ENCODE data around the gene POMP.

The POMP gene

GRCh38 chr13:28658796-28659620, at the start of gene POMP:
Gene POMP (plus strand): TSS chr13:28659130. CDS start chr13:28659185, 55 bp downstream.
- no peaks in the 10 kb centered on the region for H3K9me3 ChIP-seq (ENCODE audit: control insufficient read depth, insufficient read depth, low read length)
- H3K4me1 ChIP-seq (ENCODE audit: control insufficient read depth, insufficient read depth, low read length) = peaks cover 12% of the 10 kb centered on the region
- H3K27me3 ChIP-seq (ENCODE audit: control insufficient read depth, insufficient read depth, low read length) = no peaks in the 10 kb centered on the region
- H3K9ac ChIP-seq (ENCODE audit: low read depth, low read length) = peak within 1 kb of the TSS; percentile 77
- H3K4me3 ChIP-seq (ENCODE audit: low read depth, low read length) = peak within 1 kb of the TSS; percentile 98
- no peaks in the 10 kb centered on the region for H3K36me3 ChIP-seq (ENCODE audit: control insufficient read depth, insufficient read depth, low read length)

GRCh38 chr13:28609381-28609780, 49.5 kb upstream of the POMP start:
- Histone ChIP-seq H3K9me3 (ENCODE audit: control insufficient read depth, insufficient read depth, low read length) (no peaks in the 10 kb centered on the region), H3K36me3 (ENCODE audit: control insufficient read depth, insufficient read depth, low read length) (no peaks in the 10 kb centered on the region), H3K4me3 (ENCODE audit: low read depth, low read length) (no peak overlapping the region), H3K27me3 (ENCODE audit: control insufficient read depth, insufficient read depth, low read length) (no peaks in the 10 kb centered on the region), H3K4me1 (ENCODE audit: control insufficient read depth, insufficient read depth, low read length) (no peaks in the 10 kb centered on the region), H3K9ac (ENCODE audit: low read depth, low read length) (no peak overlapping the region)

- H3K9me3 ChIP-seq (ENCODE audit: control insufficient read depth, insufficient read depth, low read length) = no peaks in the 10 kb centered on the region
- H3K27me3 ChIP-seq (ENCODE audit: control insufficient read depth, insufficient read depth, low read length) = no peaks in the 10 kb centered on the region
Measured at GRCh38 chr13:28609926-28610325, 49.0 kb upstream of the POMP start.

GRCh38 chr13:28610996-28611395, 47.9 kb upstream of the POMP start:
- no peaks in the 10 kb centered on the region for H3K4me1 ChIP-seq (ENCODE audit: control insufficient read depth, insufficient read depth, low read length)
- no peaks in the 10 kb centered on the region for H3K36me3 ChIP-seq (ENCODE audit: control insufficient read depth, insufficient read depth, low read length)
- no peak overlapping the region for H3K4me3 ChIP-seq (ENCODE audit: low read depth, low read length)
- H3K9ac ChIP-seq (ENCODE audit: low read depth, low read length) = no peak overlapping the region
- no peaks in the 10 kb centered on the region for H3K9me3 ChIP-seq (ENCODE audit: control insufficient read depth, insufficient read depth, low read length)
- no peaks in the 10 kb centered on the region for H3K27me3 ChIP-seq (ENCODE audit: control insufficient read depth, insufficient read depth, low read length)

More at GRCh38 chr13:28609926-28610325, 49.0 kb upstream of the POMP start:
- H3K9ac ChIP-seq (ENCODE audit: low read depth, low read length) = no peak overlapping the region
- no peaks in the 10 kb centered on the region for H3K4me1 ChIP-seq (ENCODE audit: control insufficient read depth, insufficient read depth, low read length)
- no peaks in the 10 kb centered on the region for H3K36me3 ChIP-seq (ENCODE audit: control insufficient read depth, insufficient read depth, low read length)
- no peak overlapping the region for H3K4me3 ChIP-seq (ENCODE audit: low read depth, low read length)

GRCh38 chr13:28611654-28612131, 47.2 kb upstream of the POMP start:
- Histone ChIP-seq H3K36me3 (ENCODE audit: control insufficient read depth, insufficient read depth, low read length) (no peaks in the 10 kb centered on the region), H3K4me1 (ENCODE audit: control insufficient read depth, insufficient read depth, low read length) (no peaks in the 10 kb centered on the region), H3K4me3 (ENCODE audit: low read depth, low read length) (no peak overlapping the region), H3K9ac (ENCODE audit: low read depth, low read length) (no peak overlapping the region), H3K9me3 (ENCODE audit: control insufficient read depth, insufficient read depth, low read length) (no peaks in the 10 kb centered on the region), H3K27me3 (ENCODE audit: control insufficient read depth, insufficient read depth, low read length) (no peaks in the 10 kb centered on the region)

GRCh38 chr13:28613562-28613961, 45.4 kb upstream of the POMP start:
- Histone ChIP-seq H3K27me3 (ENCODE audit: control insufficient read depth, insufficient read depth, low read length) (no peaks in the 10 kb centered on the region), H3K4me1 (ENCODE audit: control insufficient read depth, insufficient read depth, low read length) (no peaks in the 10 kb centered on the region), H3K4me3 (ENCODE audit: low read depth, low read length) (no peak overlapping the region), H3K9ac (ENCODE audit: low read depth, low read length) (no peak overlapping the region), H3K9me3 (ENCODE audit: control insufficient read depth, insufficient read depth, low read length) (no peaks in the 10 kb centered on the region), H3K36me3 (ENCODE audit: control insufficient read depth, insufficient read depth, low read length) (no peaks in the 10 kb centered on the region)

- H3K9me3 ChIP-seq (ENCODE audit: control insufficient read depth, insufficient read depth, low read length) = no peaks in the 10 kb centered on the region
- no peak overlapping the region for H3K9ac ChIP-seq (ENCODE audit: low read depth, low read length)
- no peaks in the 10 kb centered on the region for H3K4me1 ChIP-seq (ENCODE audit: control insufficient read depth, insufficient read depth, low read length)
- no peak overlapping the region for H3K4me3 ChIP-seq (ENCODE audit: low read depth, low read length)
- H3K27me3 ChIP-seq (ENCODE audit: control insufficient read depth, insufficient read depth, low read length) = no peaks in the 10 kb centered on the region
- H3K36me3 ChIP-seq (ENCODE audit: control insufficient read depth, insufficient read depth, low read length) = no peaks in the 10 kb centered on the region
Measured at GRCh38 chr13:28615916-28616446, 42.9 kb upstream of the POMP start.

GRCh38 chr13:28618230-28618994, 40.5 kb upstream of the POMP start:
- Histone ChIP-seq H3K27me3 (ENCODE audit: control insufficient read depth, insufficient read depth, low read length) (no peaks in the 10 kb centered on the region), H3K36me3 (ENCODE audit: control insufficient read depth, insufficient read depth, low read length) (no peaks in the 10 kb centered on the region), H3K4me3 (ENCODE audit: low read depth, low read length) (no peak overlapping the region), H3K9me3 (ENCODE audit: control insufficient read depth, insufficient read depth, low read length) (no peaks in the 10 kb centered on the region), H3K4me1 (ENCODE audit: control insufficient read depth, insufficient read depth, low read length) (no peaks in the 10 kb centered on the region), H3K9ac (ENCODE audit: low read depth, low read length) (no peak overlapping the region)

GRCh38 chr13:28620011-28620830, 38.7 kb upstream of the POMP start:
- Histone ChIP-seq H3K9me3 (ENCODE audit: control insufficient read depth, insufficient read depth, low read length) (no peaks in the 10 kb centered on the region), H3K4me1 (ENCODE audit: control insufficient read depth, insufficient read depth, low read length) (no peaks in the 10 kb centered on the region), H3K4me3 (ENCODE audit: low read depth, low read length) (no peak overlapping the region), H3K27me3 (ENCODE audit: control insufficient read depth, insufficient read depth, low read length) (no peaks in the 10 kb centered on the region), H3K36me3 (ENCODE audit: control insufficient read depth, insufficient read depth, low read length) (no peaks in the 10 kb centered on the region), H3K9ac (ENCODE audit: low read depth, low read length) (no peak overlapping the region)

- H3K9ac ChIP-seq (ENCODE audit: low read depth, low read length) = no peak overlapping the region
- no peaks in the 10 kb centered on the region for H3K4me1 ChIP-seq (ENCODE audit: control insufficient read depth, insufficient read depth, low read length)
- H3K36me3 ChIP-seq (ENCODE audit: control insufficient read depth, insufficient read depth, low read length) = no peaks in the 10 kb centered on the region
- H3K27me3 ChIP-seq (ENCODE audit: control insufficient read depth, insufficient read depth, low read length) = no peaks in the 10 kb centered on the region
- no peaks in the 10 kb centered on the region for H3K9me3 ChIP-seq (ENCODE audit: control insufficient read depth, insufficient read depth, low read length)
- H3K4me3 ChIP-seq (ENCODE audit: low read depth, low read length) = no peak overlapping the region
Measured at GRCh38 chr13:28621449-28621848, 37.5 kb upstream of the POMP start.

GRCh38 chr13:28622286-28622685, 36.6 kb upstream of the POMP start:
- no peak overlapping the region for H3K4me3 ChIP-seq (ENCODE audit: low read depth, low read length)
- no peaks in the 10 kb centered on the region for H3K27me3 ChIP-seq (ENCODE audit: control insufficient read depth, insufficient read depth, low read length)
- no peaks in the 10 kb centered on the region for H3K36me3 ChIP-seq (ENCODE audit: control insufficient read depth, insufficient read depth, low read length)
- H3K4me1 ChIP-seq (ENCODE audit: control insufficient read depth, insufficient read depth, low read length) = no peaks in the 10 kb centered on the region
- no peak overlapping the region for H3K9ac ChIP-seq (ENCODE audit: low read depth, low read length)
- no peaks in the 10 kb centered on the region for H3K9me3 ChIP-seq (ENCODE audit: control insufficient read depth, insufficient read depth, low read length)

Measured in iPS-15b (cell line).